Ovary (tissue), 3 donors: ENCODE measurements around the gene PLXNB2.

Experiments used
- CTCF ChIP-seq, 3 donors: fragments of 450-650 bp in 2 of 3; fragments of 200-600 bp in 1 of 3; IDR thresholded peaks; one replicate each; pipeline versions ENCODE4 v1.5.1 to v1.8.0; 2016 to 2022; ENCODE audit warnings: antibody characterized with exemption in 3 of 3, mild to moderate bottlenecking in 1 of 3
- EP300 ChIP-seq: sonication (generic); formaldehyde crosslinking; IDR thresholded peaks from one replicate; pipeline ENCODE4 v1.6.1; 2017; ENCODE audit warnings: antibody characterized with exemption
- POLR2A ChIP-seq: fragments of 450-650 bp; IDR thresholded peaks from one replicate; pipeline ENCODE4 v1.6.1; 2017; ENCODE audit warnings: antibody characterized with exemption, mild to moderate bottlenecking, moderate library complexity
- donor health status: DM: no; HTN: no; CAD: no.

DNA sequence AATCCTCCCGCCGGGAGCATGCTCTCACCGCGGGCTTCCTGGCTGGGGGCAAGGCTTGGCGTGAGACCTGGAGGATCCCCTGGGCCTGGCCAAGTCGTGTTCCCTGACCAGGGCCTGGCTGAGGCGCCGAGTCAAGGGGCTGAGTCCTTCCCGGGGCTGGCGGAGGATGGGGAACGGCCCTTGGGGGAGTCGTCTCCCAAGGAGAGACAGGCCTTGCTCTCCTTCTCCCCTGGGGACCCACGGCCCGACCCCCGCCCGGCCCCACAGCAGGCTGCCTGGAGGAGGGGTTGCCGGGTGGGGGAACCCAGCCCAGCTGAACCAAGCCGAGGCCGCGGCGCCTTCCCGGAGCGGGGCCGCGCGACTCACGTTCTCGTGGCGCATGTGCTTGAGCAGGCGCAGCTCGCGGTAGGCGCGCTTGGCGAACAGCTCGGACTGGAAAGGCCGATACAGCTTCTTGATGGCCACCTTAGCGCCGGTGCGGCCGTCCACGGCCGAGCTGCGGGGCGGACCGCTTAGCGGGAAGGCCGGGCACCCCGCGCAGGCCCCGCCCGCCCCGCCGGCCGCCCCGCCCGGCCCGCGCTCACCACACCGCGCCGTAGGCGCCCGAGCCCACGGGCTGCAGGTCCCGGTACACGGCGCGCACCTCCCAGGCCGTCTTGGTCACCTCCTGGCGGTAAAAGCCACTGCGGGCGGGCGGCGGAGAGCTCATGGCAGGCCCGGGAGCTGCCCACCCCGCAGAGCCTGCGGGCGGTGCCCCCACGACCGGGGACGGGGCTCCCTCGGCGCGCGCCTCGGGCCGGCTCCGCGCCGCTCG is 46.4 kb downstream of the PLXNB2 start:
- no peak for TF ChIP-seq CTCF (IDR thresholded peaks at IDR 0.05)
- no peak for TF ChIP-seq EP300
- TF ChIP-seq POLR2A = no peak
